ENCODE measurements around the gene NR3C2. TPM values are rescaled to one million over a fixed set of nuclear protein-coding genes. Genes with fewer than 3 reads are reported as not detected.

Gene NR3C2
- total and polyA plus RNA-seq, 2 experiments from 2014 or later: 1.2 to 3.0 TPM

GRCh38 chr4:148367756-148368155 is 74.5 kb downstream of the NR3C2 start:
- no peak overlapping the region for H3K4me3 Mint-ChIP-seq
- no peaks in the 10 kb centered on the region for H3K36me3 Mint-ChIP-seq (ENCODE audit: low read depth)
- no peaks in the 10 kb centered on the region for H4K20me1 ChIP-seq (replicated peaks; ENCODE audit: insufficient read depth)
- H3K4me1 Mint-ChIP-seq: no peaks in the 10 kb centered on the region
- no peaks in the 10 kb centered on the region for H3K9me2 ChIP-seq (ENCODE audit: insufficient read depth)
- H3K4me3 ChIP-seq: no peak overlapping the region
- no peaks in the 10 kb centered on the region for H3K27me3 Mint-ChIP-seq (ENCODE audit: insufficient read depth, low read depth, poor library complexity)
- H2AFZ ChIP-seq: no peak overlapping the region
- no peaks in the 10 kb centered on the region for H3K36me3 ChIP-seq (ENCODE audit: insufficient read depth)
- DNase-seq (ENCODE audit: low spot score) (no peak), ATAC-seq (no peak)
- H3K27ac ChIP-seq (ENCODE audit: low read depth): no peak overlapping the region
- H3K27ac Mint-ChIP-seq: no peak overlapping the region; the same call in 1 of the 2 replicates
- TF ChIP-seq REST (IDR thresholded peaks at IDR 0.05; ENCODE audit: unreplicated experiment) (no peak), STAT1 (IDR thresholded peaks at IDR 0.05; ENCODE audit: unreplicated experiment) (no peak), POLR2AphosphoS5 (IDR thresholded peaks at IDR 0.05; ENCODE audit: low read depth) (no peak), EZH2phosphoT487 (IDR thresholded peaks at IDR 0.05; ENCODE audit: unreplicated experiment) (no peak), CTCF (conservative IDR thresholded peaks at IDR 0.05; ENCODE audit: low read depth in 2 of 2) (no peak), ZNF331 (CRISPR knock-in tag; IDR thresholded peaks at IDR 0.05; ENCODE audit: low read depth) (no peak), ZNF462 (CRISPR knock-in tag; IDR thresholded peaks at IDR 0.05) (no peak), CREB1 (CRISPR knock-in tag; IDR thresholded peaks at IDR 0.05; ENCODE audit: low read depth) (no peak), NANOG (IDR thresholded peaks at IDR 0.05; ENCODE audit: borderline replicate concordance) (no peak), JUNB (IDR thresholded peaks at IDR 0.05; ENCODE audit: unreplicated experiment) (no peak), EZH2 (IDR thresholded peaks at IDR 0.05; ENCODE audit: low read depth, unreplicated experiment) (no peak), ZNF114 (CRISPR knock-in tag; IDR thresholded peaks at IDR 0.05) (no peak), ETS1 (IDR thresholded peaks at IDR 0.05) (no peak)
- H3K27me3 ChIP-seq (ENCODE audit: insufficient read depth): no peaks in the 10 kb centered on the region
- no peaks in the 10 kb centered on the region for H3K9me3 Mint-ChIP-seq
- no peak overlapping the region for H3K4me2 ChIP-seq
- H3K79me2 ChIP-seq (replicated peaks; ENCODE audit: insufficient read depth): no peaks in the 10 kb centered on the region
- H3F3A ChIP-seq (replicated peaks; ENCODE audit: low read depth): no peaks in the 10 kb centered on the region
- no peaks in the 10 kb centered on the region for H3K4me1 ChIP-seq (ENCODE audit: insufficient read depth)
